ENCODE results near the gene HOXB1.
"Not testable (repeated sequence)": the region's sequence is repeated elsewhere in the genome, so short reads cannot be mapped to it uniquely, and the experiment has no call there.

Gene HOXB1

DNA sequence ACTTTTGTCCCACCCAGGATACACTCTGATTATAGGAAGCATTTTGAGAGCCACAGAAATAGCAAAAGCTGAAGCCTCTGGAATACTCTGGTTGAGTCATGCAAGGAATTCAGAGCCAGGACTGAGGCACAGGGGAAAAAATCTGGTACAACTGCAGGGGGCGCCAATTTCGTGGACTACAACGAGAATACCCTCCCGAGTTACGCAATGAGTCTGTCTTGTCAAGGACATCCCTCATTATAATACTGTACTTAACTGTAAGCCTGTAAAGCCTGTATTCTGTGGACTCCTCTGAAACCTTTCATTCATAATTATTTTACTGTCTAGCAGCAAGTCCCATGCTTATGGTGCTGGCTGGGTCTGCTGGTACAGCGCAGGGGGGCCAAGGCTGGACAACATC, 7.8 kb downstream of the HOXB1 start:
- in situ Hi-C loops (cut with HindIII; ENCODE audit: low sequenced_read_pairs): no loop called here

DNA sequence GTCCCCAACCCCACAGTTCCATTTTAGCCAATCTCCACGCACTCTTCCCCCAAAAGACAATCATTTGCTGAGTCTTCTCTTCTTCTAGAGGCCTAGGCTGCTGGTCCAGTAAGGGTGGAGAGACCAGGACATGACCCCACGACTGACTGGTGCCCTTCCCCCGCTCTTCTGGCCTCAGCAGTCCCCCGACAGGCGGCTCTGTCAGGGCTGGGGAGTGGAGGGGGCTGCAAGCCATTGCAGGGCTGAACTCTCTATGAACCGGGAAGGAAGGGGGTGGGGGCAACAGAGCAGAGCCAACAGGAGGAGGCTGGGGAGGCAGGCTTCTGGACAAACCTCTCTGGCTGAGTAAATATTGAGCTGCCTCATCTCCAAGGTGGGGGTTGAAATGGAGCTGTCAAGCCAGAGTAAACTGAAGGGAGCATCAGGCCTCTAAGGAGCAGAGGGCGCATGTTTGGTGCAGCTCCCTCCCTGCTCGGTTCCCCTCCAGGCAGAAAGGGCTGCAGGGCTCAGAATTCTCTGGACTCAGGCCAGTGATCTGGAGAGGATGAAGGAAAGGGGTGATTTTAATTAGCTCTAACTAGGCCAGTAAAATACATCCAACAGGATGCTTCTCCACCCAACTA, 8.7 kb downstream of the HOXB1 start:
- in situ Hi-C loops (cut with HindIII; ENCODE audit: low sequenced_read_pairs): no loop called here

DNA sequence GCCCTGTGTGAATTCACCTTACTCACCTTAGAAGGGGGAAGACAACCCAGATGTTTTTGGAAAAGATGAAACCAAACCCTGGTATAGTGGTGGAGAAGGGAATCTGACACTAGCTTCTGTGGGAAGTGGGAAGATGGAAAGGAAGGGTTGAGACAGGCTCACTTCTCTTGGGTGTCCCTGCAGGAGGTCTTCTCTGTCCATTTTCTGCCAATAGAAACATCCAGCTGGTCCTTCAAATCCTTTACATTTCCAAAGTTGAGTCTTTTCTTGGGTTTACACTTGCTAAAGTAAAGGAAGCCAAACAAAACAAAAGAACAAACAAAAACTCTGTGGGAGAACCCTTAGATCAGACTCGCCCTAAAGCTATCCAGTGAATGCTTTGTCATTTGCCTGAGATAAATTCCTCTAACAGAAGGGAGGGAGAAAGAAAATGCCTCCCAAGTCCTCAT, 10.2 kb downstream of the HOXB1 start:
- in situ Hi-C loops (cut with HindIII; ENCODE audit: low sequenced_read_pairs): no loop called here

DNA sequence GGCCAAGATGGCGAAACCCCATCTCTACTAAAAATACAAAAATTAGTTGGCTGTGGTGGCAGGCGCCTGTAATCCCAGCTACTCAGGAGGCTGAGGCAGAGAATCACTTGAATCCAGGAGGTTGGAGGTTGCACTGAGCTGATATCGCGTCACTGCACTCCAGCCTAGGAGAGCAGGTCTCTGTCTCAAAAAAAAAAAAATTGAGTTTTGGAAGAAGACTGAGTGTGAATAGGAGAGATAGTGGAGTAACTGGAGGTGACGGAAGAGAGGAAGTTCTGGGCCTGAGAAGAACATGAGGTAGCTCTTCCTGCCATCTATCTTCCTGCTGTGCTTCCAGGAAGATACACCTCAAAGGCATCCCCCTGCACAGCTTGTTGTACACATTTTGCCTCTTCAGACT, 11.4 kb downstream of the HOXB1 start:
- in situ Hi-C loops (cut with HindIII; ENCODE audit: low sequenced_read_pairs): no loop called here

DNA sequence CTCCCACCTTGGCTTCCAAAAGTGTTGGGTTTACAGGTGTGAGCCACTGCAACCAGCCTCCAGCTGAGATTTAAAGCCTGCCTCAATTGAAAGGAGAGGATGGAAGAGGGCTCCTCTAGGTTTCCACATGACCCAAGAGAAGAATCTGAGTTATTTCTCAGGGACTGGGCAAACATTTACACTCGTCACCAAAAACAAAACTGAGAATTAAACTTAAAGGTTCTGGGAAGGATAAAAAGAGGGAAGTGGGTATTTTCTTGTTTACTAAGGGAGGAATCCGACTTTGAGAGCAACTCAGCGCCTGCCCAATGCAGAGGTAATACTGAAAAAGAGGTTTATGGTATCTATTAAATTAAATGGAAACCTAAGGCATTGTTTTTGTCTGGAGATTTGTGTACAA, 13.3 kb downstream of the HOXB1 start:
- in situ Hi-C loops (cut with HindIII; ENCODE audit: low sequenced_read_pairs): no loop called here

DNA sequence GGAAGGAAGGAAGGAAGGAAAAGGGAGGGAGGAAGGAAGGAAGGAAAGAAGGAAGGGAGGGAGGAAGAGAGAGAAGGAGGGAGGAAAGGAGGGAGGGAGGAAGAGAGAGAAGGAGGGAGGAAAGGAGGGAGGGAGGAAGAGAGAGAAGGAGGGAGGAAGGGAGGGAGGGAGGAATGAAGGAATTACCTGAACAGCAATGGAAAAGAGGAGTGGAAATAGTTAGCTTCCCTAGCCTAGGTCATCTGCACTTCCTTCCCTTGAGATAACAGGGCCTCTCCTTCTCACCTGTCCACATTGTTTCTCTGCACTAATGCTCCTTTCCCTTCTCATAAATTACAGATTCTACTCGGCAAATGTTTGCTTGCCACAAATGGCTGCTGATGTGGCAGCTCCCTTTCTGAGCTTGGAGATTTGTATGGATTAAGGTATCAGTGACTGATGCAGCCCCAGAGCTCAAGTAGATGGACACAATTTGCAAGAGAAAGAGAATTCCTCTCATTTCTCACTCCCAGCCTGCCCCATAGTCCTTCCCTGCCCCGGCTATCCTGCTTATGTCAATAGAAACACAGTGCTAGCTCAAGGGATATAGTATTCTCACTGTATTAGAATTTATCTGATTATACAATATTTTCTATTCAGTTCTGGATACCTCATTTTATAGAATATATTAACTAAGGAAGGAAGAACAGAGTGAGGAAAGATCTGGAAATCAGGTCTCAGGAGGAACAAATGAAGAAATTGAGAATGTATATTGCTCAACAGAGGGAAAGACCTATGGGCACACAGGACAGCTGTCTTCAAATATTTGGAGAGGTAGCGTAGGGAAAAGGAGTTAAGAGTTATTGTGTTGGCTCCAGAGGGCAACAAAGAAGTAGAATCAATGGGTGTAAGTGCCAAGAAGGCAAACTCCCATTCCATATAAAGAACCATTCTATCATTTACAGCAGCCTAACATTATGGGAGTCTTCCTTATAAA, 14.6 kb downstream of the HOXB1 start:
- in situ Hi-C loops (cut with HindIII; ENCODE audit: low sequenced_read_pairs): no loop called here

DNA sequence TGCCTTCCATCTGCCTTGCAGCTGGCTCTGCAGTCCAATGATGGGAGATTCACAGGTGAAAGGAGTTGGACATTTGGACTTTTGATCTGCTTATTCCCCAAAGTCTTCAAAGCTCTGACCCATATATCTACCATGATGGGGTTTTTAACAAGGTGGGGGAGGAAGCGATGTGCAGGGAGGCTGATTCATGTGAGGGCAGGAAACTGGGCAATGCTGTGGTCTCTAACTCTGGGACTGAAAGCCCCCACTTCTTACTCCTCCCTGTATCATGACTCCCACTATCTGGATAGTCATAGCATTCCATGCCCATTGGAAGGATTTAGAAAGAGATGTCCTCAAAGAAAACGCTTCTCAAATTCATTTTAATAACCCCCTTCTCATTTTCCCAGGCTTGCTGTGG, 16.3 kb downstream of the HOXB1 start:
- in situ Hi-C loops (cut with HindIII; ENCODE audit: low sequenced_read_pairs): no loop called here

DNA sequence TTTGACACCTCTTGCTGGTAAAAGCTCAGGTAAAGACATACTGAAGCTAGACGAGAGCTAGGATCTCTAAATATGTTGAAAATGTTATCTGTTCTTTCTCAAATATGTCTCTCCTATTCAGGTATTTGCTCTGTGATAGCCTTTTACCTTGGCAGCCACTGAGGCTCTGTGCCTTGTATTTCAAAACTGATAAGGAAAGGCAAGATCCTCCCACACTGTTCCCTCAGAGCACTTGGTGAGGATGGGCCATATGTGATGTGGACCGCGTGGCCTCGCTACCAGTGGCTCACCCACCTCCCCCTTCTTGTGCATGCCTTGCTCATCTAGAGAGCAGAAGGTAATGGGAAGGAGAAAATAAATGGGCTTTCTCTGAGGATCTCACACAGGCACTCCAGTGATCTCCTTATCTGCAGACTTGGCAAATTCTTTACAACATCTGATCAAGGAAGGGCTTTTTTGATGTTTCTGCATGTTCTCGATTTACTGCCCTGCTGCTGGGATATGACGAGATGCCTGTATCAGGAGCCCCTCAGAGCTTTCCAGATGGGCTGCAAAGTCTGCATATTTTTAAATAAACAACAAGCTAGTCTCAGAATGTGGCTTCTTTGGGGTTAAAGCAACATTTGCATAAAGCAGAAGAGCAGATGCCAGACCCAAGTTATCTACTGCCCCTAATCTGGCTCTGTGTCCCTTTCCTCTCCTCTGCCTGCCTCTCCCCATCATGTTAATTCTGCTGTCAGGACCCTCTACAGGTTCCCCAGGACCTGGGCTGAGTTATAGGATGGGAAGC, 16.9 kb downstream of the HOXB1 start:
- in situ Hi-C loops (cut with HindIII; ENCODE audit: low sequenced_read_pairs): no loop called here

DNA sequence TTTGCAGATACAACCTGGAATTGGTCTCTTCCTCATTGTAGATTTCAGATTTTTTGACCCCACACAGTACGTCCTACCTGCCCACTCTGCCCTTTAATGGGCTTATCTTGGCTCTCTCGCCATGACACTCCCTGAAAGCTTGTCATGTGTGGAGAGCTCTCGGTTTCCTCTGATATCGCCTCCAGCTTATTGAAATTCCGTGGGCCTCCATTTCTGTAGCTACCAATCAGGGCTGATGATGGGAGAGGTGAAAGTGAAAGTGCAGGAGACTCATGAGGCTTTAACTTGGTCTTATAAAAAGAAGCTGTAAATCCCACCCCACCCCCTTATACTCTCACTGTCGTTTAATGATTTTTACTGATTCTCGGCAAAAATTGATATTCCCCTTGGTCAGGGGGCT, 17.7 kb downstream of the HOXB1 start:
- in situ Hi-C loops (cut with HindIII; ENCODE audit: low sequenced_read_pairs): no loop called here

DNA sequence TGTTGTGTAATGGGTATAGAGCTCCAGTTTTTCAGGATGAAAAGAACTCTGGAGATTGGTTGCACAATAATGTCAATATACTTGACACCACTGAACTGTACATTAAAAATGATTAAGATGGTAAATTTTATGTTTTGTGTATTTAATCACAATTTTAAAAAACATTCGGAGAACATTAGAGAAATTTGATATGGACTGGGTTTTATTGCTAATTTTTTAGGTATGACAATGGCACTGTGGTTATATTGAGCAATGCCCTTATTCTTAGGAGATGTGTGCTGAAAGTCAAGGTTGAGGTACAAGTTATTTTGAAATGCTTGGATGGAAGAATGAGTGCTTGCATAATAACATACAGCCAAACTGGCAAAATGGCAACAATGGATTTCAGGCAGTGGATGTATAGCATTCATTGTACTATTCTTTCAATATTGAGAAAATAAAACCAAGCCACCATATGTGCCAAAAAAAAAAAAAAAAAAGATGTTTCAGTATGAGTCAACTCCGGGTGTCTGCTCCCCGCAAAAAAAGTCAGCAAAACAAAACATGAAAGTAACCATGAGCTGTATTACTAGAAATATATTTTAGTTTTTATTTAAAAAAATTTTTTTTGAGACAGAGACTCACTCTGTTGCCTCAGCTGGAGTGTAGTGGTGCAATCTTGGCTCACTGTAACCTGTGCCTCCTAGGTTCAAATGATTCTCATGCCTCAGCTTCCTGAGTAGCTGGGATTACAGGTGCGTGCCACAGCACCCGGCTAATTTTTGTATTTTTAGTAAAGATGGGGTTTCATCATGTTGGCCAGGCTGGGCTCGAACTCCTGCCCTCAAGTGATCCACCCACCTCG, 19.8 kb downstream of the HOXB1 start:
- in situ Hi-C loops (cut with HindIII; ENCODE audit: low sequenced_read_pairs): no loop called here

DNA sequence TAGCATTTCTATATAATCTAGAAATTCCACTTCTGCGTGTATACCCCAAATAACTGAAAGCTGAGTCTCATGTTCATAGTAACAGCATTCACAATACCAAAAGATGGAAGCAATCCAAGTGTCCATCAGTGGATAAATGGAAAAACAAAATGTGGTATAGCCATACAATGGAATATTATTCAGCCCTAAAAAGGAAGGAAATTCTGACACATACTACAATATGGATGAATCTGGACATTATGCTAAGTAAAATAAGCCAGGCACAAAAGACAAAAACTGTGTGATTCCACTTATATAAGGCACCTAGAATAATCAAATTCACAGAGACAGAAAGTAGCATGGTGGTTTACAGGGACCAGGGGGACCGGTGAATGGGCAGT, 20.4 kb downstream of the HOXB1 start:
- in situ Hi-C loops (cut with HindIII; ENCODE audit: low sequenced_read_pairs): no loop called here

DNA sequence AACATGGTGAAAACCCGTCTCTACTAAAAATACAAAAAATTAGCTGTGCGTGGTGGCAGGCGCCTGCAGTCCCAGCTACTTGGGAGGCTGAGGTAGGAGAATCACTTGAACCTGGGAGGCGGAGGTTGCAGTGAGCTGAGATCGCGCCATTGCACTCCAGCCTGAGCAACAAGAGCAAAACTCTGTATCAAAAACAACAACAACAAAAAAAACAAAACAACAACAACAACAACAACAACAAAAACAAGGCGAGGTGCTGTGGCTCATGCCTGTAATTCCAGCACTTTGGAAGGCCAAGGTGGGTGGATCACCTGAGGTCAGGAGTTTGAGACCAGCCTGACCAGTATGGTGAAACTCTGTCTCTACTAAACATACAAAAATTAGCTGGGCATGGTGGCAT, 21.1 kb downstream of the HOXB1 start:
- in situ Hi-C loops (cut with HindIII; ENCODE audit: low sequenced_read_pairs): not testable (repeated sequence)

DNA sequence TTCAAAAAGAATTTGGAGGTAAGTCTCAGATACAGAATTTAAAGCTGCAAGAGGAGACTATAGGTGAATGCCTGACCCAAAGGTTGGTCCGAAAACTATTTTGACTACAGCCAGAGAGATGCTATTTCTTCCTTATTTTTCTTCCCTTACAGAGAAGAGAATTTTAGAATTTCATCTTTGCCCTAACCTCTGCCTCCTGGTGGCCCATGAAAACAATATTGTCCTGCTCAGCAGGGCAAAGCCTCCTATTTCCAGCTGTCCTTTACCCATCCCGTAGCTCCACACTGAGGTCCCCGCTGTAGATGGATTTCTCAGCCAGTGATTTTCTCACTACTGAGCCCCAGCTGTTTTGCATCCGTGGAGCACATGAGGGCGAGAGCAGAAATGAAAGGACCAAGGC, 24.6 kb downstream of the HOXB1 start:
- in situ Hi-C loops (cut with HindIII; ENCODE audit: low sequenced_read_pairs): no loop called here

DNA sequence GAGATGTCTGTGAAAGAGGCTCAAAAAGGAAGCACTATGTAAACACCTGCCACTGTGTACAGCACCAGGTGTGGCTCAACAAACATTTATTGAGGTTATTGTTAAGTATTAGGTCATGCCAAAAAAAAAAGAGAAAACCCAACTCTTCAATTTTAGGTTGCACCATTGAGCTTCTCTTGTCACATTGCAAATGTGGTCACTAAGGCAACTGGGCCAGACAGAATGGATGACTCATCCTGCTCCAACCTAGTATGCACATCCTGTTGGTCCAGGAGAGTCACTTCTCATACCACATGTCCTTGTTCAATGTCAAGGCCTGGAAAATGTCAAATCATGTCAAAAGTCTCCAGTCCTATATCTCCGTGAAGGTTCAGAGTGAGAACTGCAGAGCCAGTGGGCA, 25.0 kb downstream of the HOXB1 start:
- in situ Hi-C loops (cut with HindIII; ENCODE audit: low sequenced_read_pairs): no loop called here

DNA sequence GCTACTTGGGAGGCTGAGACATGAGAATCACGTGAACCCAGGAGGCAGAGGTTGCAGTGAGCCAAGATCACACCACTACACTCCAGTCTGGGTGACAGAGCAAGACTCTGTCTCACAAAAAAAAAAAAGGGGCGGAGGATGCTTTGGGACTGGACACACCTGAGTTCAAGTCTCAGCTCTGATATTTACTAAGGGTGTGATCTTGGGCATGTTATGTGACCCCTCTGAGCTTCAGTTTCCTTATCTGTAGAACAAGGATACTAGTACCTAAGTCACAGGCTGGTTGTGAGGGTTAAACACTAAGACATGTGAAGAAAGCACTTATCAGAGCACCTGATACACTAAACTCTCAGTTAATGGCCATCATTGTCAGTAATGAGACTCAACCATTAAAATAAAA, 25.9 kb downstream of the HOXB1 start:
- in situ Hi-C loops (cut with HindIII; ENCODE audit: low sequenced_read_pairs): no loop called here

DNA sequence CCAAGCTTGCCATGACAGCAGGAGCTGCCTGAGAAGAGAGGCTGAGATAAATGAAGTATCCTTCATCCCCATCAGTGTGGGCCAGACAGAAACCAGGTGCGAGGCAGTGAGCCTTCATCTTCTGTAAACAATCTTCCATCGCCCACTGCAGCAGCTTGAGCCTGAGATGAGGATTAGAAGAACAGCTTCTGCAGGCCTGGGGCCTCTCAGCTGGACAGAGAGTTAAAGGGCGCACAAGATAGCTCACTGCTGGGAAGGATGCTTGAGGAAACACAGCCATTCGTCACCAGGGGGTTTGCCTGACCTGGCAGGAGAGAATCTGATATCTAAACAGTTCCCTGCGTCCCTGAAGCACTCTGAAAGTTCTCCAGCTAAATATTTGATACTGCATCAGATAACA, 27.1 kb downstream of the HOXB1 start:
- in situ Hi-C loops (cut with HindIII; ENCODE audit: low sequenced_read_pairs): no loop called here

DNA sequence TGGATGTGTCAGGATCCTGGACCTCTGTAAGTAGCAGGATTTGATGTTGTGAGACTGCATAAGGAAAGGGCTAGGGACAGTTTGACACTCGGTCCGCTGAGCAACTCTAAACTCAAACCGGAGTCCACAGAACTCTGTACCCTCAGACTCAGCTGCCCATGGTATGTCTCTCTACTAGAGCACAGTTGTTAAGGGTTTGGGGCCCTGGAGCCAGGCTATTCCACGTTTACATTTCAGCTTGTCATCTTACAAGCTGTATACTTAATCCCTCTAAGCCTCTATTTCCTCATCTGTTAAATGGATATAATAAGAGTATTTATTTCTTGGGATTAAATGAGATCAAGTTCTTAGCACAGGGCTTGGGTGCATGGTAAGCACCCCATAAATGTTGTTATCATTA, 27.9 kb downstream of the HOXB1 start:
- in situ Hi-C loops (cut with HindIII; ENCODE audit: low sequenced_read_pairs): no loop called here

DNA sequence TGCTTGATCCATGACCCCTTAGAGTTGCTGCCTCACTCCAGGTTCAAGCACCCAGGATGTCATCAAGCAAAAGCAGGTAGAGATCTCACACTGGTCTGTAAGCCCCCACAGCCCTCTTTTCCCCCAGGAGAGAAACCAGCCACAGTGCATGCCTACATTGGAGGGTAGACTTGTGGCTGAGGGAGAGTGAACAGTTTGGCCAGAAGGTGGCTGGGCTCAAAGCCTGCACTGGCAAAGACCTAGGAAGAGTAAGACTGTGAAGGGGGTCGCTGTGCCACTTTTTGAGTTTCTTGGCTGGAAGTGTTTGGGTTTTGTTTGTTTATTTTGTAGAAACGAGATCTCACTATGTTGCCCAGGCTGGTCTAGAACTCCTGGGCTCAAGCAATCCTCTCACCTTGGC, 28.5 kb downstream of the HOXB1 start:
- in situ Hi-C loops (cut with HindIII; ENCODE audit: low sequenced_read_pairs): no loop called here

DNA sequence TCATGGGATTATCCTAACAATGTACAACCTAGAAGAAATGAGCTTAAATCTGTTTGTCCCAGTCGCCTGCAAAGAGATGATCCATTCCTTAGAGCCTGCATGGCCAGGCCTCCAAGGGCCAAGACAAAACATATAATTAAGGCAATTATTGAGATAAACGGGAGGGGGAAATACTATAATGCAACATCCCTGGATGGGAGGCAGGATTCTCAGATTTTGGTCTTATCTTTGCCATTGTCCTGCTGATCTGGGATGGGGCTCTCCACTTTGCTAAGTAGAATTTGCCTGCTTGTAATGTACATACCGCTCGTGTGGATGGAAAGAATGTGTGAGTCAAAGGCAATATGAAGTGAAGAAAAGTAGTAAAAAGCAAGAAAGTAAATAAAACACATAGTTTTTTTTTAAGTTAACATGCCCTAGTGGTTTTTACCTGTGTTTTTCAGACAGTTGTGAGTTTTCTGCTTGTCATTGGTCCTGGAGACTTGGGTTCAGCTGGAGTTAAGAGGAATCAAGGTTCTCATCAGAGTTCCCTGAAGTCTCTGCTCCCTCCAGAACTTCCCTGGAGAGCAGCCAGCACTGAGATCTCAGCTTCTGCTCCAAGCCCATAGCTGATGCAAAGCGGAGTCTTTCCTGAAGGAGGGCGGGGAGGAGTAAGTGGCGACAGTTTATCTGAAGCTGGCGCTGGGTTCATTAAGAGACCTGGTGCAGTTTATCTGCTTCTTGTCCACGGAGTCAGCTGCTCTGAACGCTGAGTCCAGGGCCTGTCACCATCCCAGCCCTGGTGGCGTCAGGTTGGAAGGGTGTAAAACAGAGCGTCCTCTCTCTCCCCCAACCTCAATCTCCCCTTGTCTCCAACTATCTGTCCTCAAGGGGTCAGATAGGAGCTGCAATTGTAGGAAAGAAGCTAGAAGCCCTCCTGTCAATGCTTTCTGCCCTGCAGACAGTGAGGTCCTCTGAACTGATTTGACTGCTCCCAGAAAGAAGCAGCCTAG, 30.1 kb downstream of the HOXB1 start:
- in situ Hi-C loops (cut with HindIII; ENCODE audit: low sequenced_read_pairs): no loop called here
